Tibial nerve (tissue), 4 donors: ENCODE measurements around the gene TBC1D1. TPM values are rescaled to one million over a fixed set of nuclear protein-coding genes. Genes with fewer than 3 reads are reported as not detected.

Source experiments
- DNase-seq, 2 donors: peaks; one replicate each; pipeline ENCODE4 v3.0.0-alpha.2; 2019; ENCODE audit warnings: low spot score in 2 of 2
- H3K27ac ChIP-seq, 4 donors: fragments of 200-600 bp; sonication (generic) in 3 of 4; one replicate each; pipeline ENCODE4 v1.5.1; 2017 to 2019; ENCODE audit warnings: mild to moderate bottlenecking in 1 of 4
- H3K27me3 ChIP-seq, 2 donors: fragments of 200-600 bp; sonication (generic) in 1 of 2; one replicate each; pipeline versions ENCODE4 v1.5.1 to v1.6.0; 2017 to 2019
- H3K36me3 ChIP-seq, 3 donors: fragments of 200-600 bp; sonication (generic); one replicate each; pipeline ENCODE4 v1.5.1; 2018 to 2019
- H3K4me1 ChIP-seq, 4 donors: fragments of 200-600 bp; sonication (generic) in 3 of 4; one replicate each; pipeline ENCODE4 v1.5.1; 2017 to 2019
- H3K4me3 ChIP-seq, 4 donors: fragments of 200-600 bp; sonication (generic) in 3 of 4; one replicate each; pipeline ENCODE4 v1.5.1; 2017 to 2019; ENCODE audit warnings: mild to moderate bottlenecking in 1 of 4, moderate library complexity in 1 of 4
- H3K9me3 ChIP-seq, 4 donors: fragments of 200-600 bp; sonication (generic) in 3 of 4; one replicate each; pipeline ENCODE4 v1.5.1; 2017 to 2019
- CTCF ChIP-seq, 5 experiments: fragments of 200-600 bp in 3 of 5; fragments of 450-650 bp in 2 of 5; sonication (generic) in 3 of 5; IDR thresholded peaks; one replicate each; pipeline ENCODE4 v1.5.1; 2016 to 2019; ENCODE audit warnings: antibody characterized with exemption in 5 of 5, mild to moderate bottlenecking in 3 of 5, moderate library complexity in 2 of 5
- EP300 ChIP-seq, 2 donors: sonication (generic); formaldehyde crosslinking; IDR thresholded peaks; one replicate each; pipeline ENCODE4 v1.6.1; 2017; ENCODE audit warnings: antibody characterized with exemption in 2 of 2, mild to moderate bottlenecking in 1 of 2
- POLR2A ChIP-seq, 2 donors: fragments of 450-650 bp; IDR thresholded peaks; one replicate each; pipeline ENCODE4 v1.6.1; 2017; ENCODE audit warnings: antibody characterized with exemption in 2 of 2, mild to moderate bottlenecking in 2 of 2, moderate library complexity in 2 of 2
- WGBS, 2 donors: methylation state at CpG; one replicate each; pipeline ENCODE4 v1.1.5; 2018; 5-methylcytosine and 5-hydroxymethylcytosine counted together
- total RNA-seq, 4 donors: library from RNA; depleted of rRNA; stranded (reverse); fragments of >200 nt; gene quantifications; one replicate each; pipeline ENCODE4 v1.1.0, GENCODE V29; 2016

The TBC1D1 gene
- total RNA-seq, 4 donors from 2014 or later, result 41.6 to 97.8 (median 62.5) TPM

GRCh38 chr4:37991623-37992410 lies 100.9 kb downstream of the TBC1D1 start:
- Histone ChIP-seq H3K27ac (peak overlapping the region in 2 of 4 donors; percentile 64 to 66), H3K4me1 (peaks cover 0 to 38% (median 7%) of the 10 kb centered on the region in 4 donors), H3K36me3 (no peaks in the 10 kb centered on the region), H3K4me3 (no peak overlapping the region), H3K9me3 (no peaks in the 10 kb centered on the region), H3K27me3 (no peaks in the 10 kb centered on the region)
- TF ChIP-seq POLR2A (IDR thresholded peaks at IDR 0.05) (no peak), EP300 (IDR thresholded peaks at IDR 0.05) (no peak), CTCF (IDR thresholded peaks at IDR 0.05) (no peak)
- 86 to 93% methylated on average over 8 of the region's 8 CpGs for WGBS, 2 donors
- DNase-seq, result no peak

- H3K27ac ChIP-seq, result no peak overlapping the region
- no peaks in the 10 kb centered on the region for H3K36me3 ChIP-seq
- peaks cover 0 to 35% (median 7%) of the 10 kb centered on the region in 4 donors for H3K4me1 ChIP-seq
- no peak overlapping the region for H3K4me3 ChIP-seq
- H3K27me3 ChIP-seq, result no peaks in the 10 kb centered on the region
- WGBS, 2 donors, result 89% methylated on average over 10 of the region's 10 CpGs
- no peak for DNase-seq
- H3K9me3 ChIP-seq, result no peaks in the 10 kb centered on the region
- no peak for TF ChIP-seq POLR2A (IDR thresholded peaks at IDR 0.05)
- no peak for TF ChIP-seq CTCF (IDR thresholded peaks at IDR 0.05)
- TF ChIP-seq EP300 (IDR thresholded peaks at IDR 0.05), result no peak
Observed at GRCh38 chr4:37993806-37994205, 102.9 kb downstream of the TBC1D1 start.

- DNase-seq, result no peak
- peak overlapping the region in 2 of 4 donors; percentile 8 to 38 for H3K27ac ChIP-seq
- no peaks in the 10 kb centered on the region for H3K27me3 ChIP-seq
- TF ChIP-seq CTCF (IDR thresholded peaks at IDR 0.05) (no peak), POLR2A (IDR thresholded peaks at IDR 0.05) (no peak), EP300 (IDR thresholded peaks at IDR 0.05) (no peak)
- WGBS, 2 donors, result 43 to 47% methylated on average over 3 of the region's 3 CpGs
- no peak overlapping the region for H3K4me3 ChIP-seq
- H3K4me1 ChIP-seq, result peaks cover 0 to 27% (median 4%) of the 10 kb centered on the region in 4 donors
- no peaks in the 10 kb centered on the region for H3K36me3 ChIP-seq
- no peaks in the 10 kb centered on the region for H3K9me3 ChIP-seq
Observed at GRCh38 chr4:37994569-37994968, 103.7 kb downstream of the TBC1D1 start.

GRCh38 chr4:37995299-37995821 lies 104.5 kb downstream of the TBC1D1 start:
- Histone ChIP-seq H3K4me1 (peaks cover 0 to 23% (median 3%) of the 10 kb centered on the region in 4 donors), H3K36me3 (no peaks in the 10 kb centered on the region), H3K9me3 (no peaks in the 10 kb centered on the region), H3K27me3 (no peaks in the 10 kb centered on the region), H3K4me3 (no peak overlapping the region), H3K27ac (peak overlapping the region in 2 of 4 donors; percentile 8 to 38)
- TF ChIP-seq POLR2A (IDR thresholded peaks at IDR 0.05) (no peak), CTCF (IDR thresholded peaks at IDR 0.05) (no peak), EP300 (IDR thresholded peaks at IDR 0.05) (no peak)
- WGBS, 2 donors, result 91 to 98% methylated on average over 5 of the region's 5 CpGs
- DNase-seq, result no peak
